ENCODE results near the gene MACROD2.

DNA sequence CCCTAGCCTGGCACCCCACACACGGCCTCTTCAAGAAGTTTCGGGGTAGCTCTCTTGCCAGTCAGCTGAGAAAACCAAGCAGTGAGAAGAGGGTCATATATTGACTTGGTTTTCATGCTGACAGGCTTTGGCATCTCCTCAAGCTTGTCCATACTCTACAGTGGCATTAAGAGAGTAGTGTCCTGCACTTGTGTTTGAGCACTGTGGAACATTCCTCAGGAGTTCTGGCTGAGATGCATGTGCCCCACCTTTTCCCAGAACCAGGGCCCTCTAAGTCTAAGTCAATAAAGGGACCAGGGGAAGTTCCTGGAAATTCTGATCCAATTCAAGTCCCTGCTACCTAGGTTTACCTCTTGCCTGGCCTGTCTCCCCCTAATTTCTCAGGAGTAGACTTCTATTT is 886.2 kb downstream of the MACROD2 start:
- TF ChIP-seq, protein P1, sequence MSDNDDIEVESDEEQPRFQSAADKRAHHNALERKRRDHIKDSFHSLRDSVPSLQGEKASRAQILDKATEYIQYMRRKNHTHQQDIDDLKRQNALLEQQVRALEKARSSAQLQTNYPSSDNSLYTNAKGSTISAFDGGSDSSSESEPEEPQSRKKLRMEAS (IDR thresholded peaks at IDR 0.05), result no peak
- TF ChIP-seq, protein P2, sequence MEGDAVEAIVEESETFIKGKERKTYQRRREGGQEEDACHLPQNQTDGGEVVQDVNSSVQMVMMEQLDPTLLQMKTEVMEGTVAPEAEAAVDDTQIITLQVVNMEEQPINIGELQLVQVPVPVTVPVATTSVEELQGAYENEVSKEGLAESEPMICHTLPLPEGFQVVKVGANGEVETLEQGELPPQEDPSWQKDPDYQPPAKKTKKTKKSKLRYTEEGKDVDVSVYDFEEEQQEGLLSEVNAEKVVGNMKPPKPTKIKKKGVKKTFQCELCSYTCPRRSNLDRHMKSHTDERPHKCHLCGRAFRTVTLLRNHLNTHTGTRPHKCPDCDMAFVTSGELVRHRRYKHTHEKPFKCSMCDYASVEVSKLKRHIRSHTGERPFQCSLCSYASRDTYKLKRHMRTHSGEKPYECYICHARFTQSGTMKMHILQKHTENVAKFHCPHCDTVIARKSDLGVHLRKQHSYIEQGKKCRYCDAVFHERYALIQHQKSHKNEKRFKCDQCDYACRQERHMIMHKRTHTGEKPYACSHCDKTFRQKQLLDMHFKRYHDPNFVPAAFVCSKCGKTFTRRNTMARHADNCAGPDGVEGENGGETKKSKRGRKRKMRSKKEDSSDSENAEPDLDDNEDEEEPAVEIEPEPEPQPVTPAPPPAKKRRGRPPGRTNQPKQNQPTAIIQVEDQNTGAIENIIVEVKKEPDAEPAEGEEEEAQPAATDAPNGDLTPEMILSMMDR (IDR thresholded peaks at IDR 0.05 in 2 of 3, conservative IDR thresholded peaks at IDR 0.05 in 1 of 3; ENCODE audit: borderline replicate concordance in 1 of 3, insufficient read depth in 1 of 3, low read depth in 2 of 3, low read length in 2 of 3), result no peak
- TF ChIP-seq ELF1 (IDR thresholded peaks at IDR 0.05; ENCODE audit: borderline replicate concordance, low read depth), result no peak
- TF ChIP-seq, protein P3, sequence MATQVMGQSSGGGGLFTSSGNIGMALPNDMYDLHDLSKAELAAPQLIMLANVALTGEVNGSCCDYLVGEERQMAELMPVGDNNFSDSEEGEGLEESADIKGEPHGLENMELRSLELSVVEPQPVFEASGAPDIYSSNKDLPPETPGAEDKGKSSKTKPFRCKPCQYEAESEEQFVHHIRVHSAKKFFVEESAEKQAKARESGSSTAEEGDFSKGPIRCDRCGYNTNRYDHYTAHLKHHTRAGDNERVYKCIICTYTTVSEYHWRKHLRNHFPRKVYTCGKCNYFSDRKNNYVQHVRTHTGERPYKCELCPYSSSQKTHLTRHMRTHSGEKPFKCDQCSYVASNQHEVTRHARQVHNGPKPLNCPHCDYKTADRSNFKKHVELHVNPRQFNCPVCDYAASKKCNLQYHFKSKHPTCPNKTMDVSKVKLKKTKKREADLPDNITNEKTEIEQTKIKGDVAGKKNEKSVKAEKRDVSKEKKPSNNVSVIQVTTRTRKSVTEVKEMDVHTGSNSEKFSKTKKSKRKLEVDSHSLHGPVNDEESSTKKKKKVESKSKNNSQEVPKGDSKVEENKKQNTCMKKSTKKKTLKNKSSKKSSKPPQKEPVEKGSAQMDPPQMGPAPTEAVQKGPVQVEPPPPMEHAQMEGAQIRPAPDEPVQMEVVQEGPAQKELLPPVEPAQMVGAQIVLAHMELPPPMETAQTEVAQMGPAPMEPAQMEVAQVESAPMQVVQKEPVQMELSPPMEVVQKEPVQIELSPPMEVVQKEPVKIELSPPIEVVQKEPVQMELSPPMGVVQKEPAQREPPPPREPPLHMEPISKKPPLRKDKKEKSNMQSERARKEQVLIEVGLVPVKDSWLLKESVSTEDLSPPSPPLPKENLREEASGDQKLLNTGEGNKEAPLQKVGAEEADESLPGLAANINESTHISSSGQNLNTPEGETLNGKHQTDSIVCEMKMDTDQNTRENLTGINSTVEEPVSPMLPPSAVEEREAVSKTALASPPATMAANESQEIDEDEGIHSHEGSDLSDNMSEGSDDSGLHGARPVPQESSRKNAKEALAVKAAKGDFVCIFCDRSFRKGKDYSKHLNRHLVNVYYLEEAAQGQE (IDR thresholded peaks at IDR 0.05; ENCODE audit: low read depth), result no peak
- no peak for TF ChIP-seq EZH2 (IDR thresholded peaks at IDR 0.05)
- no peak for TF ChIP-seq POLR2A (IDR thresholded peaks at IDR 0.05; ENCODE audit: borderline replicate concordance, extremely low read depth, insufficient read depth, insufficient read length)
- TF ChIP-seq CEBPB (IDR thresholded peaks at IDR 0.05; ENCODE audit: low read depth), result no peak
- no peak for TF ChIP-seq POLR2AphosphoS5 (IDR thresholded peaks at IDR 0.05; ENCODE audit: low read depth, low read length)
- no peak for TF ChIP-seq ZNF274 (IDR thresholded peaks at IDR 0.05; ENCODE audit: low read depth, low read length)
- TF ChIP-seq RAD21 (IDR thresholded peaks at IDR 0.05; ENCODE audit: low read depth), result no peak
- TF ChIP-seq EZH2phosphoT487 (IDR thresholded peaks at IDR 0.05; ENCODE audit: borderline replicate concordance), result no peak

All from HCT116 (cell line).